DMS153 treated with DMSO at 0.1 percent for 48 hours (cell line): ENCODE measurements around the gene FXR1.
"Not testable (repeated sequence)": the region's sequence is repeated elsewhere in the genome, so short reads cannot be mapped to it uniquely, and the experiment has no call there.

Experiments used
- DNase-seq: peaks from one replicate; lab custom pipeline; 2025; ENCODE audit not compliant: unreplicated experiment; lab: John Stamatoyannopoulos, UW

Gene FXR1

GRCh38 chr3:181003469-181003868, 91.0 kb downstream of the FXR1 start:
- DNase-seq: not testable (repeated sequence)

GRCh38 chr3:181006541-181006940, 94.1 kb downstream of the FXR1 start:
- DNase-seq: no peak

- no peak for DNase-seq
These were observed 94.8 kb downstream of the FXR1 start for GRCh38 chr3:181007262-181007661.

- no peak for DNase-seq
These were observed 96.3 kb downstream of the FXR1 start for GRCh38 chr3:181008796-181009195.

GRCh38 chr3:181009225-181009624, 96.8 kb downstream of the FXR1 start:
- DNase-seq: no peak

- DNase-seq: no peak
These were observed 105.2 kb downstream of the FXR1 start for GRCh38 chr3:181017690-181018089.

- DNase-seq: no peak
These were observed 112.7 kb downstream of the FXR1 start for GRCh38 chr3:181025204-181025603.

- DNase-seq: no peak
These were observed 118.5 kb downstream of the FXR1 start for GRCh38 chr3:181030948-181031347.
